Mesenchymal stem cell (in vitro differentiated cells and primary cell): Measurements from ENCODE around the gene TIMM44.

Experiments
- DNase-seq: peaks from one replicate; pipeline ENCODE4 v3.0.0-alpha.2; 2013
- H2AFZ ChIP-seq: one replicate; pipeline ENCODE4 v1.6.1; 2013; ENCODE audit warnings: low read depth, mild to moderate bottlenecking, control low read depth, inconsistent platforms, low read length, moderate library complexity
- H2AK5ac ChIP-seq: 2 replicates; pipeline ENCODE4 v1.6.1; 2013; ENCODE audit warnings: low read length, moderate library complexity, mild to moderate bottlenecking, inconsistent platforms; ENCODE audit not compliant: severe bottlenecking
- H2BK120ac ChIP-seq: one replicate; pipeline ENCODE4 v1.6.1; 2013; ENCODE audit warnings: low read depth, mild to moderate bottlenecking, inconsistent platforms, low read length, moderate library complexity
- H2BK12ac ChIP-seq, 2 experiments: one replicate each; pipeline ENCODE4 v1.6.1; 2013; ENCODE audit warnings: inconsistent platforms in 2 of 2, low read length in 2 of 2, mild to moderate bottlenecking in 2 of 2, moderate library complexity in 2 of 2, control low read depth in 1 of 2
- H2BK15ac ChIP-seq: one replicate; pipeline ENCODE4 v1.6.1; 2013; ENCODE audit warnings: mild to moderate bottlenecking, low read depth, inconsistent platforms; ENCODE audit not compliant: poor library complexity, severe bottlenecking
- H2BK5ac ChIP-seq: 2 replicates; pipeline ENCODE4 v1.6.1; 2013; ENCODE audit warnings: low read depth, mild to moderate bottlenecking, low read length, control low read depth, inconsistent platforms; ENCODE audit not compliant: poor library complexity, severe bottlenecking
- H3K14ac ChIP-seq, 2 experiments: one replicate each; pipeline ENCODE4 v1.6.1; 2013; ENCODE audit warnings: inconsistent platforms in 2 of 2, low read length in 2 of 2, control low read depth in 1 of 2, mild to moderate bottlenecking in 1 of 2, moderate library complexity in 1 of 2
- H3K18ac ChIP-seq, 2 experiments: one replicate each; pipeline ENCODE4 v1.6.1; 2013; ENCODE audit warnings: inconsistent platforms in 2 of 2, low read length in 2 of 2, control low read depth in 1 of 2, low read depth in 1 of 2, mild to moderate bottlenecking in 1 of 2
- H3K23ac ChIP-seq, 2 experiments: one replicate each; pipeline ENCODE4 v1.6.1; 2013; ENCODE audit warnings: inconsistent platforms in 2 of 2, low read length in 2 of 2, mild to moderate bottlenecking in 2 of 2, moderate library complexity in 2 of 2, control low read depth in 1 of 2
- H3K27ac ChIP-seq: 2 replicates; pipeline ENCODE4 v1.5.1; 2013; ENCODE audit warnings: mild to moderate bottlenecking, moderate library complexity, low read length, control low read depth, inconsistent platforms; ENCODE audit not compliant: poor library complexity, severe bottlenecking
- H3K27me3 ChIP-seq, 2 experiments: 2 replicates each; pipeline versions ENCODE4 v1.6.1 to v1.7.0; 2013; ENCODE audit warnings: low read length in 2 of 2, mild to moderate bottlenecking in 2 of 2, moderate library complexity in 2 of 2, control low read depth in 1 of 2, inconsistent platforms in 1 of 2; ENCODE audit not compliant: control insufficient read depth in 1 of 2, insufficient read depth in 1 of 2
- H3K36me3 ChIP-seq, 2 experiments: 2 replicates each; pipeline versions ENCODE4 v1.6.1 to v1.7.0; 2013; ENCODE audit warnings: low read length in 2 of 2, control low read depth in 1 of 2, inconsistent platforms in 1 of 2, low read depth in 1 of 2, mild to moderate bottlenecking in 1 of 2; ENCODE audit not compliant: insufficient read depth in 2 of 2, control insufficient read depth in 1 of 2
- H3K4ac ChIP-seq, 2 experiments: one replicate each; pipeline ENCODE4 v1.6.1; 2013; ENCODE audit warnings: inconsistent platforms in 2 of 2, low read length in 2 of 2, mild to moderate bottlenecking in 2 of 2, moderate library complexity in 2 of 2, control low read depth in 1 of 2, low read depth in 1 of 2
- H3K4me1 ChIP-seq: 2 replicates; pipeline ENCODE4 v1.6.1; 2013; ENCODE audit warnings: low read depth, low read length, control low read depth; ENCODE audit not compliant: control insufficient read depth, insufficient read depth
- H3K4me2 ChIP-seq: 2 replicates; pipeline ENCODE4 v1.6.1; 2013; ENCODE audit warnings: low read length, mild to moderate bottlenecking, inconsistent platforms; ENCODE audit not compliant: poor library complexity, severe bottlenecking
- H3K4me3 ChIP-seq, 2 experiments: 2 replicates each; pipeline versions ENCODE4 v1.5.1 to v1.7.0; 2013; ENCODE audit warnings: low read length in 2 of 2, mild to moderate bottlenecking in 2 of 2, control low read depth in 1 of 2, low read depth in 1 of 2; ENCODE audit not compliant: insufficient read depth in 1 of 2
- H3K79me1 ChIP-seq: replicated peaks from 2 replicates; pipeline ENCODE4 v1.6.1; 2013; ENCODE audit warnings: mild to moderate bottlenecking, control low read depth, low read length, inconsistent platforms; ENCODE audit not compliant: poor library complexity, severe bottlenecking
- H3K9ac ChIP-seq: 2 replicates; pipeline ENCODE4 v1.7.0; 2013; ENCODE audit warnings: mild to moderate bottlenecking, low read length, moderate library complexity
- H3K9me3 ChIP-seq: 2 replicates; pipeline ENCODE4 v1.7.0; 2013; ENCODE audit warnings: mild to moderate bottlenecking, low read length; ENCODE audit not compliant: control insufficient read depth
- H4K8ac ChIP-seq: one replicate; pipeline ENCODE4 v1.6.1; 2013; ENCODE audit warnings: inconsistent platforms, mild to moderate bottlenecking, low read length, moderate library complexity
- H4K91ac ChIP-seq: one replicate; pipeline ENCODE4 v1.6.1; 2013; ENCODE audit warnings: mild to moderate bottlenecking, low read length, inconsistent platforms
- WGBS: methylation state at CpG from one replicate; pipeline ENCODE4 v1.1.7; 2013; ENCODE audit warnings: mixed read lengths; 5-methylcytosine and 5-hydroxymethylcytosine counted together

The TIMM44 gene

GRCh38 chr19:7911508-7912143 lies 31.8 kb downstream of the TIMM44 start:
- H3K36me3 ChIP-seq, result peaks cover 34 to 77% of the 10 kb centered on the region in 2 experiments
- peaks cover 34% of the 10 kb centered on the region for H3K79me1 ChIP-seq
- no peak overlapping the region for H2AK5ac ChIP-seq
- H3K14ac ChIP-seq, result no peak overlapping the region
- no peak overlapping the region for H3K23ac ChIP-seq
- no peak overlapping the region for H4K91ac ChIP-seq
- no peak for DNase-seq
- no peak overlapping the region for H3K4me2 ChIP-seq
- no peak overlapping the region for H3K27ac ChIP-seq
- peaks cover 15 to 17% of the 10 kb centered on the region in 2 experiments for H3K27me3 ChIP-seq
- no peak overlapping the region for H3K4ac ChIP-seq
- H3K4me3 ChIP-seq, result no peak overlapping the region
- no peak overlapping the region for H4K8ac ChIP-seq
- H3K9ac ChIP-seq, result no peak overlapping the region
- H3K4me1 ChIP-seq, result peaks cover 28% of the 10 kb centered on the region
- no peak overlapping the region for H2BK5ac ChIP-seq
- no peaks in the 10 kb centered on the region for H3K9me3 ChIP-seq
- H2AFZ ChIP-seq, result no peak overlapping the region
- no peak overlapping the region for H2BK15ac ChIP-seq
- no peak overlapping the region for H2BK120ac ChIP-seq
- WGBS, result 97% methylated on average over 18 of the region's 18 CpGs
- H3K18ac ChIP-seq, result no peak overlapping the region
- no peak overlapping the region for H2BK12ac ChIP-seq

- Histone ChIP-seq H3K4ac (no peak overlapping the region), H2BK12ac (no peak overlapping the region), H3K4me1 (peaks cover 24% of the 10 kb centered on the region), H3K79me1 (peaks cover 39% of the 10 kb centered on the region), H3K18ac (no peak overlapping the region), H4K91ac (no peak overlapping the region), H3K4me3 (no peak overlapping the region), H3K4me2 (no peak overlapping the region), H3K9me3 (no peaks in the 10 kb centered on the region), H3K14ac (no peak overlapping the region), H2BK5ac (no peak overlapping the region), H2BK15ac (no peak overlapping the region), H2AK5ac (no peak overlapping the region), H3K9ac (no peak overlapping the region), H3K27me3 (peaks cover 9 to 10% of the 10 kb centered on the region in 2 experiments), H4K8ac (no peak overlapping the region), H3K23ac (no peak overlapping the region), H3K36me3 (peaks cover 38 to 86% of the 10 kb centered on the region in 2 experiments), H2AFZ (no peak overlapping the region), H3K27ac (no peak overlapping the region), H2BK120ac (no peak overlapping the region)
- DNase-seq, result no peak
- WGBS, result 98% methylated on average over 54 of the region's 54 CpGs
These were observed 32.9 kb downstream of the TIMM44 start for GRCh38 chr19:7910321-7911161.

- no peak overlapping the region for H3K14ac ChIP-seq
- no peak overlapping the region for H2BK5ac ChIP-seq
- H4K91ac ChIP-seq, result no peak overlapping the region
- H3K4me3 ChIP-seq, result no peak overlapping the region
- H2BK15ac ChIP-seq, result no peak overlapping the region
- H3K27ac ChIP-seq, result no peak overlapping the region
- DNase-seq, result no peak
- no peak overlapping the region for H2BK12ac ChIP-seq
- H3K36me3 ChIP-seq, result peaks cover 38 to 84% of the 10 kb centered on the region in 2 experiments
- H3K9me3 ChIP-seq, result no peaks in the 10 kb centered on the region
- no peak overlapping the region for H2AK5ac ChIP-seq
- H4K8ac ChIP-seq, result no peak overlapping the region
- no peak overlapping the region for H3K9ac ChIP-seq
- no peak overlapping the region for H3K4me2 ChIP-seq
- no peak overlapping the region for H2AFZ ChIP-seq
- no peak overlapping the region for H2BK120ac ChIP-seq
- H3K23ac ChIP-seq, result no peak overlapping the region
- peaks cover 43% of the 10 kb centered on the region for H3K79me1 ChIP-seq
- H3K4ac ChIP-seq, result no peak overlapping the region
- peaks cover under 1 to 2% of the 10 kb centered on the region in 2 experiments for H3K27me3 ChIP-seq
- 94% methylated on average over 15 of the region's 21 CpGs for WGBS
- H3K4me1 ChIP-seq, result peaks cover 31% of the 10 kb centered on the region
- H3K18ac ChIP-seq, result no peak overlapping the region
These were observed 33.9 kb downstream of the TIMM44 start for GRCh38 chr19:7909471-7910067.
